MM.1S (cell line): ENCODE results near the gene ADCY5.

Experiments used
- DNase-seq: peaks from one replicate; pipeline ENCODE4 v3.0.0-alpha.2; 2015
- H2AFZ ChIP-seq: fragments of 300-600 bp; sonication (generic); 2 replicates; pipeline ENCODE4 v1.6.0; 2016; ENCODE audit warnings: antibody characterized with exemption, low read length
- H3F3A ChIP-seq: fragments of 300-600 bp; sonication (generic); 2 replicates; pipeline ENCODE4 v1.6.1; 2016; ENCODE audit warnings: mild to moderate bottlenecking, antibody characterized with exemption, low read length, moderate library complexity, mixed read lengths; ENCODE audit not compliant: insufficient read depth
- H3K27ac ChIP-seq: fragments of 300-600 bp; sonication (generic); 2 replicates; pipeline ENCODE4 v1.5.1; 2016; ENCODE audit warnings: mild to moderate bottlenecking, low read length
- H3K27me3 ChIP-seq: fragments of 300-600 bp; sonication (generic); replicated peaks from 2 replicates; pipeline ENCODE4 v1.6.0; 2016; ENCODE audit warnings: low read length; ENCODE audit not compliant: insufficient read depth
- H3K36me3 ChIP-seq: fragments of 300-600 bp; sonication (generic); replicated peaks from 2 replicates; pipeline ENCODE4 v1.6.1; 2016; ENCODE audit warnings: mild to moderate bottlenecking, low read length, mixed read lengths; ENCODE audit not compliant: insufficient read depth
- H3K4me1 ChIP-seq: fragments of 300-600 bp; sonication (generic); 2 replicates; pipeline ENCODE4 v1.6.1; 2016; ENCODE audit warnings: low read length, mixed read lengths
- H3K4me2 ChIP-seq: fragments of 300-600 bp; sonication (generic); 2 replicates; pipeline ENCODE4 v1.6.0; 2016; ENCODE audit warnings: low read depth, low read length
- H3K4me3 ChIP-seq: fragments of 300-600 bp; sonication (generic); 2 replicates; pipeline ENCODE4 v1.5.1; 2016; ENCODE audit warnings: low read length, mixed read lengths
- H3K79me2 ChIP-seq: fragments of 300-600 bp; sonication (generic); 2 replicates; pipeline ENCODE4 v1.6.1; 2016; ENCODE audit warnings: mixed run types, low read length, mixed read lengths
- H3K9ac ChIP-seq: fragments of 300-600 bp; sonication (generic); 2 replicates; pipeline ENCODE4 v1.6.1; 2016; ENCODE audit warnings: low read length, mixed read lengths
- H3K9me2 ChIP-seq: fragments of 300-600 bp; sonication (generic); replicated peaks from 2 replicates; pipeline ENCODE4 v1.6.1; 2016; ENCODE audit warnings: mild to moderate bottlenecking, low read length, mixed read lengths; ENCODE audit not compliant: insufficient read depth
- H3K9me3 ChIP-seq: fragments of 300-600 bp; sonication (generic); replicated peaks from 2 replicates; pipeline ENCODE4 v1.6.1; 2016; ENCODE audit warnings: mild to moderate bottlenecking, low read length, mixed read lengths; ENCODE audit not compliant: insufficient read depth
- H4K20me1 ChIP-seq: fragments of 300-600 bp; sonication (generic); 2 replicates; pipeline ENCODE4 v1.6.1; 2016; ENCODE audit warnings: mild to moderate bottlenecking, low read length, moderate library complexity, mixed read lengths; ENCODE audit not compliant: insufficient read depth
- CTCF ChIP-seq: fragments of 300-600 bp; sonication (generic); IDR thresholded peaks from 2 replicates; pipeline ENCODE4 v1.5.1; 2016; ENCODE audit warnings: antibody characterized with exemption, low read length, mixed read lengths
- EZH2 ChIP-seq: fragments of 300-600 bp; sonication (generic); optimal IDR thresholded peaks from 2 replicates; pipeline ENCODE3; 2017; ENCODE audit warnings: low read depth, mild to moderate bottlenecking, antibody characterized with exemption, low read length, mixed read lengths
- EZH2phosphoT487 ChIP-seq: fragments of 300-600 bp; sonication (generic); IDR thresholded peaks from 2 replicates; pipeline ENCODE4 v1.6.1; 2018; ENCODE audit warnings: antibody characterized with exemption, low read length

The ADCY5 gene

GRCh38 chr3:123369085-123369484 lies 79.8 kb downstream of the ADCY5 start:
- Histone ChIP-seq H3K27ac (no peak overlapping the region), H3K9me2 (no peaks in the 10 kb centered on the region), H3K79me2 (no peaks in the 10 kb centered on the region), H3K9ac (no peak overlapping the region), H3K4me2 (no peak overlapping the region), H4K20me1 (no peaks in the 10 kb centered on the region), H3F3A (no peaks in the 10 kb centered on the region), H3K27me3 (no peaks in the 10 kb centered on the region), H3K9me3 (no peaks in the 10 kb centered on the region), H3K36me3 (no peaks in the 10 kb centered on the region), H3K4me3 (no peak overlapping the region), H3K4me1 (no peaks in the 10 kb centered on the region), H2AFZ (no peak overlapping the region)
- TF ChIP-seq CTCF (no peak), EZH2 (no peak), EZH2phosphoT487 (no peak)
- DNase-seq: no peak

GRCh38 chr3:123367467-123368154 lies 81.3 kb downstream of the ADCY5 start:
- peak overlapping the region; percentile 59 for H2AFZ ChIP-seq
- no peaks in the 10 kb centered on the region for H3K9me2 ChIP-seq
- H3K4me1 ChIP-seq: no peaks in the 10 kb centered on the region
- H3K79me2 ChIP-seq: no peaks in the 10 kb centered on the region
- peak; percentile 41 for DNase-seq
- H3K4me2 ChIP-seq: peak overlapping the region; percentile 41; the same call in 1 of the 2 replicates
- no peak overlapping the region for H3K4me3 ChIP-seq
- H3K9me3 ChIP-seq: no peaks in the 10 kb centered on the region
- no peak overlapping the region for H3K9ac ChIP-seq
- no peak for TF ChIP-seq EZH2
- no peak for TF ChIP-seq EZH2phosphoT487
- no peak for TF ChIP-seq CTCF
- H3K36me3 ChIP-seq: no peaks in the 10 kb centered on the region
- no peak overlapping the region for H3K27ac ChIP-seq
- H4K20me1 ChIP-seq: no peaks in the 10 kb centered on the region
- H3K27me3 ChIP-seq: no peaks in the 10 kb centered on the region
- H3F3A ChIP-seq: no peaks in the 10 kb centered on the region

- Histone ChIP-seq H3K4me1 (no peaks in the 10 kb centered on the region), H3K79me2 (no peaks in the 10 kb centered on the region), H3K27ac (no peak overlapping the region), H3K9me3 (no peaks in the 10 kb centered on the region), H4K20me1 (no peaks in the 10 kb centered on the region), H3F3A (no peaks in the 10 kb centered on the region), H3K36me3 (no peaks in the 10 kb centered on the region), H2AFZ (no peak overlapping the region), H3K27me3 (no peaks in the 10 kb centered on the region), H3K4me3 (no peak overlapping the region), H3K4me2 (no peak overlapping the region), H3K9me2 (no peaks in the 10 kb centered on the region), H3K9ac (no peak overlapping the region)
- no peak for TF ChIP-seq EZH2
- peak; percentile 24 for TF ChIP-seq CTCF
- DNase-seq: no peak
Observed at GRCh38 chr3:123365450-123366143, 83.3 kb downstream of the ADCY5 start.
